GM23338 (cell line): ENCODE data around the gene MAPK7. TPM values are rescaled to one million over a fixed set of nuclear protein-coding genes. Genes with fewer than 3 reads are reported as not detected.

Experiments used
- ATAC-seq: fragments of 200-7000 bp; cut with Tn5 transposase; 3 replicates; pipeline ENCODE4 v1.9.1; 2020
- DNase-seq: peaks from one replicate; pipeline ENCODE4 v3.0.0-alpha.2; 2015; ENCODE audit warnings: low spot score
- H2AFZ ChIP-seq: fragments of 200-600 bp; sonication (generic); 2 replicates; pipeline ENCODE4 v1.8.0; 2016; ENCODE audit warnings: antibody characterized with exemption, mild to moderate bottlenecking, moderate library complexity
- H3F3A ChIP-seq: fragments of 200-600 bp; sonication (generic); replicated peaks from 2 replicates; pipeline ENCODE4 v1.8.0; 2017; ENCODE audit warnings: antibody characterized with exemption, mixed run types, low read depth
- H3K27ac ChIP-seq: fragments of 200-600 bp; sonication (generic); 2 replicates; pipeline ENCODE4 v1.6.1; 2016; ENCODE audit warnings: low read depth
- H3K27me3 ChIP-seq: fragments of 200-600 bp; sonication (generic); 2 replicates; pipeline ENCODE4 v1.8.0; 2016; ENCODE audit warnings: mild to moderate bottlenecking, mixed run types, moderate library complexity; ENCODE audit not compliant: insufficient read depth
- H3K36me3 ChIP-seq: fragments of 200-600 bp; sonication (generic); 2 replicates; pipeline ENCODE4 v1.8.0; 2016; ENCODE audit warnings: mild to moderate bottlenecking; ENCODE audit not compliant: insufficient read depth
- H3K4me1 ChIP-seq: fragments of 200-600 bp; sonication (generic); 2 replicates; pipeline ENCODE4 v1.8.0; 2016; ENCODE audit warnings: mild to moderate bottlenecking, moderate library complexity; ENCODE audit not compliant: insufficient read depth
- H3K4me2 ChIP-seq: fragments of 200-600 bp; sonication (generic); 2 replicates; pipeline ENCODE4 v1.7.1; 2017; ENCODE audit warnings: mixed run types
- H3K4me3 ChIP-seq: fragments of 200-600 bp; sonication (generic); 2 replicates; pipeline ENCODE4 v1.6.1; 2016; ENCODE audit warnings: mixed run types
- H3K79me2 ChIP-seq: fragments of 200-600 bp; sonication (generic); replicated peaks from 2 replicates; pipeline ENCODE4 v1.8.0; 2017; ENCODE audit warnings: mild to moderate bottlenecking; ENCODE audit not compliant: insufficient read depth
- H3K9me2 ChIP-seq: fragments of 200-600 bp; sonication (generic); 2 replicates; pipeline ENCODE4 v1.8.0; 2017; ENCODE audit not compliant: insufficient read depth
- H4K20me1 ChIP-seq: fragments of 200-600 bp; sonication (generic); replicated peaks from 2 replicates; pipeline ENCODE4 v1.8.0; 2017; ENCODE audit warnings: mild to moderate bottlenecking; ENCODE audit not compliant: insufficient read depth
- H3K27ac Mint-ChIP-seq: 2 replicates; pipeline ENCODE4 v1.8.0; 2020; ENCODE audit warnings: inconsistent platforms, mild to moderate bottlenecking, moderate library complexity, mixed read lengths
- H3K27me3 Mint-ChIP-seq: 3 replicates; pipeline ENCODE4 v1.8.0; 2022; ENCODE audit warnings: low read depth, mild to moderate bottlenecking, moderate library complexity, mixed read lengths, inconsistent platforms; ENCODE audit not compliant: insufficient read depth, poor library complexity
- H3K36me3 Mint-ChIP-seq: 3 replicates; pipeline ENCODE4 v1.8.0; 2021; ENCODE audit warnings: low read depth, mild to moderate bottlenecking, inconsistent platforms, moderate library complexity, mixed read lengths
- H3K4me1 Mint-ChIP-seq: 3 replicates; pipeline ENCODE4 v1.8.0; 2020; ENCODE audit warnings: mild to moderate bottlenecking, inconsistent platforms, mixed read lengths
- H3K4me3 Mint-ChIP-seq: 3 replicates; pipeline ENCODE4 v1.8.0; 2021; ENCODE audit warnings: moderate library complexity, mild to moderate bottlenecking, inconsistent platforms, mixed read lengths
- H3K9me3 Mint-ChIP-seq: 3 replicates; pipeline ENCODE4 v1.8.0; 2020; ENCODE audit warnings: moderate library complexity, mild to moderate bottlenecking, inconsistent platforms, mixed read lengths
- CREB1 ChIP-seq: fragments of 250-450 bp; sonication (Bioruptor Pico); IDR thresholded peaks from 2 replicates; pipeline ENCODE4 v1.5.0; 2020; ENCODE audit warnings: low read depth, mild to moderate bottlenecking, moderate library complexity
- ETS1 ChIP-seq: IDR thresholded peaks from 2 replicates; pipeline ENCODE4 v1.6.1; 2016; ENCODE audit warnings: antibody characterized with exemption
- EZH2 ChIP-seq: fragments of 200-600 bp; sonication (generic); IDR thresholded peaks from one replicate; pipeline ENCODE4 v1.8.0; 2017; ENCODE audit warnings: antibody characterized with exemption, mild to moderate bottlenecking, low read depth; ENCODE audit not compliant: unreplicated experiment
- EZH2phosphoT487 ChIP-seq: fragments of 200-600 bp; sonication (generic); IDR thresholded peaks from one replicate; pipeline ENCODE4 v1.8.1; 2018; ENCODE audit warnings: antibody characterized with exemption; ENCODE audit not compliant: unreplicated experiment
- JUNB ChIP-seq: IDR thresholded peaks from one replicate; pipeline ENCODE4 v1.6.1; 2016; ENCODE audit warnings: antibody characterized with exemption; ENCODE audit not compliant: unreplicated experiment
- NANOG ChIP-seq: IDR thresholded peaks from 2 replicates; pipeline ENCODE4 v1.6.1; 2016; ENCODE audit warnings: antibody characterized with exemption, borderline replicate concordance
- POLR2AphosphoS5 ChIP-seq: IDR thresholded peaks from 2 replicates; pipeline ENCODE4 v1.6.1; 2016; ENCODE audit warnings: antibody characterized with exemption, low read depth
- REST ChIP-seq: IDR thresholded peaks from one replicate; pipeline ENCODE4 v1.6.1; 2018; ENCODE audit warnings: antibody characterized with exemption; ENCODE audit not compliant: unreplicated experiment
- STAT1 ChIP-seq: IDR thresholded peaks from one replicate; pipeline ENCODE4 v1.6.1; 2016; ENCODE audit warnings: antibody characterized with exemption; ENCODE audit not compliant: unreplicated experiment
- ZNF114 ChIP-seq: fragments of 250-450 bp; sonication (Bioruptor Pico); IDR thresholded peaks from 2 replicates; pipeline ENCODE4 v1.5.0; 2020; ENCODE audit warnings: mild to moderate bottlenecking, moderate library complexity
- ZNF331 ChIP-seq: fragments of 250-450 bp; sonication (Bioruptor Pico); IDR thresholded peaks from 2 replicates; pipeline ENCODE4 v1.5.0; 2020; ENCODE audit warnings: low read depth, mild to moderate bottlenecking, moderate library complexity
- polyA plus RNA-seq: library from polyadenylated mRNA; unstranded; fragments of >200 nt; fragmentation: Nextera tagmentation; extraction: Ambion mirVana; gene quantifications from 2 replicates; pipeline ENCODE4 v1.2.1, GENCODE V29; 2016
- total RNA-seq: library from RNA; depleted of rRNA; stranded (reverse); fragments of >200 nt; shearing (Covaris generic); gene quantifications from 2 replicates; pipeline ENCODE4 v1.2.3, GENCODE V29; 2014

Gene MAPK7
- total and polyA plus RNA-seq, 2 experiments from 2014 or later = 15.5 to 53.1 TPM

GRCh38 chr17:19331134-19331533 is 47.2 kb upstream of the MAPK7 start:
- H3K4me3 ChIP-seq = no peak overlapping the region
- no peaks in the 10 kb centered on the region for H3K9me2 ChIP-seq
- no peaks in the 10 kb centered on the region for H3K36me3 ChIP-seq
- no peaks in the 10 kb centered on the region; the same call in 1 of the 2 replicates for H4K20me1 ChIP-seq
- H3F3A ChIP-seq = no peaks in the 10 kb centered on the region; the same call in 1 of the 2 replicates
- Mint-ChIP-seq H3K27me3 (peaks cover 11% of the 10 kb centered on the region), H3K27ac (no peak overlapping the region), H3K4me3 (no peak overlapping the region), H3K9me3 (peaks cover 1% of the 10 kb centered on the region; the same call in 2 of the 3 replicates), H3K4me1 (peaks cover 15% of the 10 kb centered on the region), H3K36me3 (peaks cover 9% of the 10 kb centered on the region)
- no peaks in the 10 kb centered on the region for H3K79me2 ChIP-seq
- TF ChIP-seq NANOG (no peak), EZH2phosphoT487 (no peak), ETS1 (no peak), ZNF114 (CRISPR knock-in tag) (no peak), POLR2AphosphoS5 (no peak), STAT1 (no peak), JUNB (no peak), REST (no peak), EZH2 (no peak)
- H3K27me3 ChIP-seq = no peaks in the 10 kb centered on the region
- H3K4me1 ChIP-seq = no peaks in the 10 kb centered on the region
- ATAC-seq = no peak
- DNase-seq = no peak
- no peak overlapping the region for H2AFZ ChIP-seq
- no peak overlapping the region for H3K4me2 ChIP-seq
- no peak overlapping the region for H3K27ac ChIP-seq

GRCh38 chr17:19331543-19332245 is 46.6 kb upstream of the MAPK7 start:
- H3K9me3 Mint-ChIP-seq = no peaks in the 10 kb centered on the region; the same call in 2 of the 3 replicates
- Histone ChIP-seq H3K36me3 (no peaks in the 10 kb centered on the region), H3K9me2 (no peaks in the 10 kb centered on the region), H2AFZ (no peak overlapping the region), H3F3A (no peaks in the 10 kb centered on the region; the same call in 1 of the 2 replicates), H3K4me1 (no peaks in the 10 kb centered on the region), H4K20me1 (no peaks in the 10 kb centered on the region; the same call in 1 of the 2 replicates), H3K27me3 (no peaks in the 10 kb centered on the region), H3K79me2 (no peaks in the 10 kb centered on the region), H3K4me2 (no peak overlapping the region), H3K4me3 (no peak overlapping the region), H3K27ac (no peak overlapping the region)
- peaks cover 15% of the 10 kb centered on the region for H3K4me1 Mint-ChIP-seq
- peaks cover 5% of the 10 kb centered on the region for H3K36me3 Mint-ChIP-seq
- no peak overlapping the region for H3K4me3 Mint-ChIP-seq
- peaks cover 11% of the 10 kb centered on the region for H3K27me3 Mint-ChIP-seq
- H3K27ac Mint-ChIP-seq = no peak overlapping the region
- no peak for DNase-seq
- ATAC-seq = no peak
- no peak for TF ChIP-seq EZH2
- TF ChIP-seq STAT1 = no peak
- TF ChIP-seq ETS1 = no peak
- TF ChIP-seq CREB1 (CRISPR knock-in tag) = no peak
- TF ChIP-seq REST = no peak
- no peak for TF ChIP-seq ZNF331
- TF ChIP-seq ZNF114 (CRISPR knock-in tag) = no peak
- no peak for TF ChIP-seq JUNB
